Liver (tissue), 9 donors: ENCODE data around the gene MEIG1. TPM values are rescaled to one million over a fixed set of nuclear protein-coding genes. Genes with fewer than 3 reads are reported as not detected.

Source experiments
- DNase-seq: peaks from one replicate; pipeline ENCODE4 v3.0.0-alpha.2; 2017; ENCODE audit warnings: low spot score
- H3K27ac ChIP-seq, 2 donors: one replicate each; pipeline ENCODE4 v1.7.0; 2013; ENCODE audit warnings: inconsistent platforms in 2 of 2, low read length in 2 of 2, control low read depth in 1 of 2, low read depth in 1 of 2, mild to moderate bottlenecking in 1 of 2
- H3K27me3 ChIP-seq, 4 donors: one replicate each; pipeline versions ENCODE4 v1.6.1 to v1.7.0; 2013; ENCODE audit warnings: low read length in 3 of 4, inconsistent platforms in 1 of 4, mild to moderate bottlenecking in 1 of 4, moderate library complexity in 1 of 4; ENCODE audit not compliant: control insufficient read depth in 4 of 4, insufficient read depth in 4 of 4
- H3K36me3 ChIP-seq, 4 donors: one replicate each; pipeline versions ENCODE4 v1.6.1 to v1.7.0; 2013; ENCODE audit warnings: low read length in 3 of 4, mild to moderate bottlenecking in 3 of 4, low read depth in 1 of 4, moderate library complexity in 1 of 4; ENCODE audit not compliant: control insufficient read depth in 4 of 4, insufficient read depth in 3 of 4
- H3K4me1 ChIP-seq, 4 donors: one replicate each; pipeline versions ENCODE4 v1.6.1 to v1.7.0; 2013; ENCODE audit warnings: low read length in 3 of 4, mild to moderate bottlenecking in 3 of 4, moderate library complexity in 1 of 4; ENCODE audit not compliant: control insufficient read depth in 4 of 4, insufficient read depth in 4 of 4
- H3K4me3 ChIP-seq, 3 donors: one replicate each; pipeline versions ENCODE4 v1.6.1 to v1.7.0; 2013; ENCODE audit warnings: low read length in 3 of 3, control low read depth in 1 of 3, low read depth in 1 of 3, mild to moderate bottlenecking in 1 of 3
- H3K9ac ChIP-seq, 2 donors: one replicate each; pipeline ENCODE4 v1.7.0; 2013; ENCODE audit warnings: low read length in 2 of 2, mild to moderate bottlenecking in 2 of 2, moderate library complexity in 2 of 2, control low read depth in 1 of 2, low read depth in 1 of 2
- H3K9me3 ChIP-seq, 4 donors: one replicate each; pipeline versions ENCODE4 v1.6.1 to v1.7.0; 2013; ENCODE audit warnings: low read length in 3 of 4; ENCODE audit not compliant: control insufficient read depth in 4 of 4
- CTCF ChIP-seq: fragments of 150-350 bp; IDR thresholded peaks from 2 replicates; pipeline ENCODE4 v1.5.1; 2017; ENCODE audit warnings: improper control_type of control experiment, low read depth, low read length; ENCODE audit not compliant: missing input control
- EGR1 ChIP-seq, 2 donors: IDR thresholded peaks; 2 replicates each; pipeline ENCODE4 v1.6.1; 2016 to 2018; ENCODE audit warnings: antibody characterized with exemption in 2 of 2, low read depth in 2 of 2
- FOXA1 ChIP-seq: IDR thresholded peaks from 2 replicates; pipeline ENCODE4 v1.6.1; 2016; ENCODE audit warnings: antibody characterized with exemption
- FOXA2 ChIP-seq: IDR thresholded peaks from 2 replicates; pipeline ENCODE4 v1.6.1; 2016; ENCODE audit warnings: antibody characterized with exemption
- GABPA ChIP-seq, 2 donors: IDR thresholded peaks in 1 of 2; conservative IDR thresholded peaks in 1 of 2; 2 replicates each; pipeline ENCODE4 v1.6.1; 2016; ENCODE audit warnings: antibody characterized with exemption in 2 of 2, mild to moderate bottlenecking in 1 of 2, moderate library complexity in 1 of 2
- HNF4A ChIP-seq, 2 donors: conservative IDR thresholded peaks; 2 replicates each; pipeline ENCODE4 v1.6.1; 2016; ENCODE audit warnings: antibody characterized with exemption in 2 of 2, mild to moderate bottlenecking in 2 of 2
- HNF4G ChIP-seq: IDR thresholded peaks from 2 replicates; pipeline ENCODE4 v1.6.1; 2016; ENCODE audit warnings: antibody characterized with exemption
- JUND ChIP-seq, 2 donors: IDR thresholded peaks; 2 replicates each; pipeline ENCODE4 v1.6.1; 2016; ENCODE audit warnings: antibody characterized with exemption in 2 of 2
- NR2F2 ChIP-seq: IDR thresholded peaks from 2 replicates; pipeline ENCODE4 v1.6.1; 2016; ENCODE audit warnings: antibody characterized with exemption
- RAD21 ChIP-seq, 2 donors: IDR thresholded peaks; 2 replicates each; pipeline ENCODE4 v1.6.1; 2016; ENCODE audit warnings: antibody characterized with exemption in 2 of 2, mild to moderate bottlenecking in 2 of 2
- REST ChIP-seq: IDR thresholded peaks from 2 replicates; pipeline ENCODE4 v1.6.1; 2016; ENCODE audit warnings: antibody characterized with exemption, mild to moderate bottlenecking
- RXRA ChIP-seq, 2 donors: IDR thresholded peaks; 2 replicates each; pipeline ENCODE4 v1.6.1; 2017 to 2018; ENCODE audit warnings: antibody characterized with exemption in 2 of 2, mild to moderate bottlenecking in 1 of 2
- SP1 ChIP-seq: IDR thresholded peaks from 2 replicates; pipeline ENCODE4 v1.6.1; 2018; ENCODE audit warnings: antibody characterized with exemption, mild to moderate bottlenecking
- TAF1 ChIP-seq: conservative IDR thresholded peaks from 2 replicates; pipeline ENCODE4 v1.6.1; 2016; ENCODE audit warnings: antibody characterized with exemption, mild to moderate bottlenecking
- YY1 ChIP-seq: IDR thresholded peaks from 2 replicates; pipeline ENCODE4 v1.6.1; 2016; ENCODE audit warnings: antibody characterized with exemption, mild to moderate bottlenecking
- ZBTB33 ChIP-seq: IDR thresholded peaks from 2 replicates; pipeline ENCODE4 v1.6.1; 2016; ENCODE audit warnings: antibody characterized with exemption
- WGBS: extraction: QIAGEN DNeasy Blood & Tissue Kit; methylation state at CpG from one replicate; pipeline ENCODE4 v1.1.7; 2013; 5-methylcytosine and 5-hydroxymethylcytosine counted together
- polyA plus RNA-seq, 2 donors: library from polyadenylated mRNA; stranded (reverse) in 1 of 2; unstranded in 1 of 2; fragments of 200-250 nt in 1 of 2; fragments of >200 nt in 1 of 2; fragmentation: Nextera tagmentation in 1 of 2; extraction: Ambion mirVana in 1 of 2; gene quantifications; one replicate each; pipeline versions ENCODE4 v1.2.1 to v1.2.3, GENCODE V29; 2013 to 2015
- total RNA-seq, 2 donors: library from RNA; depleted of rRNA; stranded (reverse); fragments of >200 nt; gene quantifications; one replicate each; pipeline ENCODE4 v1.2.3, GENCODE V29; 2014
- TF ChIP-seq, protein P1 (sequence below): IDR thresholded peaks from 2 replicates; pipeline ENCODE4 v1.6.1; 2016; ENCODE audit warnings: antibody characterized with exemption
- TF ChIP-seq, protein P2 (sequence below): IDR thresholded peaks from 2 replicates; pipeline ENCODE4 v1.6.1; 2016; ENCODE audit warnings: antibody characterized with exemption
- donor health status: healthy.
- donor health status: healthy.
- donor health status: healthy.
- donor health status: healthy.
- donor health status: healthy.

The MEIG1 gene
- total and polyA plus RNA-seq, 4 donors = 0.33 TPM; not detected in 3

GRCh38 chr10:14949291-14949690 is 9.9 kb upstream of the MEIG1 start:
- no peaks in the 10 kb centered on the region for H3K9me3 ChIP-seq
- no peak overlapping the region for H3K4me3 ChIP-seq
- WGBS = 95% methylated on average over 5 of the region's 5 CpGs
- TF ChIP-seq GABPA (IDR thresholded peaks at IDR 0.05 in 1 of 2, conservative IDR thresholded peaks at IDR 0.05 in 1 of 2) (no peak), RAD21 (IDR thresholded peaks at IDR 0.05) (no peak), JUND (IDR thresholded peaks at IDR 0.05) (no peak), REST (no peak), FOXA2 (no peak), HNF4A (conservative IDR thresholded peaks at IDR 0.05) (no peak), TAF1 (no peak), NR2F2 (no peak), FOXA1 (no peak), ZBTB33 (no peak), SP1 (no peak), RXRA (IDR thresholded peaks at IDR 0.05) (no peak), HNF4G (no peak), CTCF (no peak), YY1 (no peak), EGR1 (IDR thresholded peaks at IDR 0.05; ENCODE audit: low read depth in 2 of 2) (no peak)
- TF ChIP-seq, protein P1, sequence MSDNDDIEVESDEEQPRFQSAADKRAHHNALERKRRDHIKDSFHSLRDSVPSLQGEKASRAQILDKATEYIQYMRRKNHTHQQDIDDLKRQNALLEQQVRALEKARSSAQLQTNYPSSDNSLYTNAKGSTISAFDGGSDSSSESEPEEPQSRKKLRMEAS = no peak
- TF ChIP-seq, protein P2, sequence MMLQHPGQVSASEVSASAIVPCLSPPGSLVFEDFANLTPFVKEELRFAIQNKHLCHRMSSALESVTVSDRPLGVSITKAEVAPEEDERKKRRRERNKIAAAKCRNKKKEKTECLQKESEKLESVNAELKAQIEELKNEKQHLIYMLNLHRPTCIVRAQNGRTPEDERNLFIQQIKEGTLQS = no peak
- H3K27me3 ChIP-seq = no peaks in the 10 kb centered on the region
- peaks cover 0 to 14% (median 3%) of the 10 kb centered on the region in 4 donors for H3K4me1 ChIP-seq
- H3K9ac ChIP-seq = no peak overlapping the region
- no peak overlapping the region for H3K27ac ChIP-seq
- peaks cover 3 to 5% (median 4%) of the 10 kb centered on the region in 4 donors for H3K36me3 ChIP-seq
- DNase-seq = no peak
